Astrocyte (in vitro differentiated cells and primary cell): ENCODE measurements around the gene DOK5. TPM values are rescaled to one million over a fixed set of nuclear protein-coding genes. Genes with fewer than 3 reads are reported as not detected.

Source experiments
- DNase-seq: peaks from one replicate; pipeline ENCODE4 v3.0.0-alpha.2; 2010; ENCODE audit warnings: low read depth
- FAIRE-seq: peaks from 2 replicates; lab custom pipeline; 2011; peaks lifted over from hg19 to GRCh38; lab: Jason Lieb, UNC
- H2AFZ ChIP-seq: 2 replicates; pipeline ENCODE4 v1.6.0; 2012; ENCODE audit warnings: low read depth, low read length, inconsistent platforms
- H3K27ac ChIP-seq: 2 replicates; pipeline ENCODE4 v1.5.1; 2011; ENCODE audit warnings: low read depth, low read length, inconsistent platforms
- H3K27me3 ChIP-seq: 2 replicates; pipeline ENCODE4 v1.6.0; 2011; ENCODE audit warnings: low read length, inconsistent platforms; ENCODE audit not compliant: insufficient read depth
- H3K36me3 ChIP-seq: 2 replicates; pipeline ENCODE4 v1.5.1; 2011; ENCODE audit warnings: low read length, inconsistent platforms; ENCODE audit not compliant: insufficient read depth
- H3K4me1 ChIP-seq: 2 replicates; pipeline ENCODE4 v1.5.1; 2011; ENCODE audit warnings: low read length, inconsistent platforms; ENCODE audit not compliant: insufficient read depth
- H3K4me2 ChIP-seq: 2 replicates; pipeline ENCODE4 v1.6.0; 2012; ENCODE audit warnings: low read length, inconsistent platforms
- H3K4me3 ChIP-seq: 2 replicates; pipeline ENCODE4 v1.5.1; 2011; ENCODE audit warnings: low read depth, mild to moderate bottlenecking, low read length, inconsistent platforms; ENCODE audit not compliant: insufficient read depth
- H3K79me2 ChIP-seq: 2 replicates; pipeline ENCODE4 v1.6.0; 2012; ENCODE audit warnings: mild to moderate bottlenecking, low read length, inconsistent platforms; ENCODE audit not compliant: insufficient read depth
- H3K9ac ChIP-seq: 2 replicates; pipeline ENCODE4 v1.6.0; 2012; ENCODE audit warnings: mild to moderate bottlenecking, low read length, inconsistent platforms
- H3K9me3 ChIP-seq: 2 replicates; pipeline ENCODE4 v1.5.1; 2012; ENCODE audit warnings: low read depth, mild to moderate bottlenecking, low read length, inconsistent platforms; ENCODE audit not compliant: insufficient read depth
- H4K20me1 ChIP-seq: 2 replicates; pipeline ENCODE4 v1.6.0; 2012; ENCODE audit warnings: low read length, inconsistent platforms; ENCODE audit not compliant: insufficient read depth
- H3K27ac Mint-ChIP-seq: one replicate; pipeline ENCODE4 v1.8.0; 2021; ENCODE audit warnings: mild to moderate bottlenecking, mixed read lengths; ENCODE audit not compliant: unreplicated experiment
- H3K27me3 Mint-ChIP-seq: one replicate; pipeline ENCODE4 v1.8.0; 2021; ENCODE audit warnings: low read depth, mixed read lengths; ENCODE audit not compliant: unreplicated experiment
- H3K36me3 Mint-ChIP-seq: one replicate; pipeline ENCODE4 v1.8.0; 2021; ENCODE audit warnings: low read depth, mixed read lengths; ENCODE audit not compliant: unreplicated experiment
- H3K4me1 Mint-ChIP-seq: one replicate; pipeline ENCODE4 v1.8.0; 2021; ENCODE audit warnings: low read depth, mixed read lengths; ENCODE audit not compliant: unreplicated experiment
- H3K4me3 Mint-ChIP-seq: one replicate; pipeline ENCODE4 v1.8.0; 2021; ENCODE audit warnings: mild to moderate bottlenecking, moderate library complexity, mixed read lengths; ENCODE audit not compliant: unreplicated experiment
- H3K9me3 Mint-ChIP-seq: one replicate; pipeline ENCODE4 v1.8.0; 2021; ENCODE audit warnings: mild to moderate bottlenecking, mixed read lengths; ENCODE audit not compliant: unreplicated experiment
- CTCF ChIP-seq: IDR thresholded peaks from 2 replicates; pipeline ENCODE4 v1.5.1; 2011; ENCODE audit warnings: low read depth, mild to moderate bottlenecking, inconsistent platforms, low read length, moderate library complexity; ENCODE audit not compliant: insufficient read depth
- EZH2 ChIP-seq: IDR thresholded peaks from 2 replicates; pipeline ENCODE4 v1.6.1; 2012; ENCODE audit warnings: mild to moderate bottlenecking, low read length, inconsistent platforms; ENCODE audit not compliant: insufficient read depth
- total RNA-seq: library from RNA; stranded (reverse); gene quantifications from 2 replicates; pipeline ENCODE4 v1.2.1, GENCODE V29; 2021

Gene DOK5
- total RNA-seq, 1 donor from 2014 or later: 1.2 TPM

- Histone ChIP-seq H3K4me1 (no peaks in the 10 kb centered on the region), H4K20me1 (no peaks in the 10 kb centered on the region), H3K4me2 (no peak overlapping the region), H3K79me2 (no peaks in the 10 kb centered on the region), H3K36me3 (no peaks in the 10 kb centered on the region), H3K9me3 (no peaks in the 10 kb centered on the region), H2AFZ (no peak overlapping the region), H3K9ac (no peak overlapping the region), H3K4me3 (no peak overlapping the region), H3K27ac (no peak overlapping the region), H3K27me3 (no peaks in the 10 kb centered on the region)
- TF ChIP-seq EZH2 (no peak), CTCF (no peak)
- Mint-ChIP-seq H3K4me3 (no peak overlapping the region), H3K9me3 (no peaks in the 10 kb centered on the region), H3K36me3 (no peaks in the 10 kb centered on the region), H3K27me3 (peaks cover 4% of the 10 kb centered on the region), H3K4me1 (no peaks in the 10 kb centered on the region), H3K27ac (no peak overlapping the region)
- DNase-seq: no peak
- no peak for FAIRE-seq
Measured at GRCh38 chr20:54469293-54469692, 6.1 kb upstream of the DOK5 start.

DNA sequence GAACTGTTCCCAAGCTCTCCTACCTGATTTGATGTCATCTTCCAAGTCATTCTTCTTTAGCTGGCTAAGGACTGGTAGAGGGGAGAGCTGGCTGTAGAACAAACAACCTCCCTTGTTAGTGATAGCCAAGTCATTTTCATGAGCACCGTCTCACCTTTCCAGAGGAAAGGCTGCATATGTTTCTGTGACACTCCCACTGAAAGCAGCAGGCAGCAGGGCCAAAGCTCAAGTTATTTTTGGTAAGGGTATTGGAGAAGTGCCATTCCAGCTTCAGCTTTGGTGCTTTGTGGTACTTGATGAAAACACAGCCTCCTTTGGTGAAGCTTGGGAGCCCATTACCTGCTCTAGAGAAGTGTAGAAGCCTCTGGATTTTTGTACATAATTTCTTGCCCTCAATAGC lies 5.4 kb upstream of the DOK5 start:
- no peak overlapping the region for H3K27ac ChIP-seq

DNA sequence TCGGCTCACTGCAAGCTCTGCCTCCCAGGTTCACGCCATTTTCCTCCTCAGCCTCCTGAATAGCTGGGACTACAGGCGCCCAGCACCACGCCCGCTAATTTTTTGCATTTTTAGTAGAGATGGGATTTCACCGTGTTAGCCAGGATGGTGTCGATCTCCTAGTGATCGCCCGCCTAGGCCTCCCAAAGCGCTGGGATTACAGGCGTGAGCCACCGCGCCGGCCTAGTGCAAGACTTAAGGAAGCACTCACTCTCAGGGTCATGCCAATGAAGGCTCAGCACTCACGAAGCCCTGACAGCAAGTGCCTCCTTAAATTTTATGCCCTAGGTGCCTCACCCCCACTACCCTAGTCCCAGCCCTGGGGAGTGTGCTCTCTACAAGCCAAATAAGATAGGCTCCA lies 4.7 kb upstream of the DOK5 start:
- H3K36me3 Mint-ChIP-seq: no peaks in the 10 kb centered on the region
- no peak for TF ChIP-seq EZH2
- TF ChIP-seq CTCF: no peak
- Histone ChIP-seq H3K4me1 (no peaks in the 10 kb centered on the region), H3K9me3 (no peaks in the 10 kb centered on the region), H3K9ac (no peak overlapping the region), H2AFZ (no peak overlapping the region), H3K27ac (no peak overlapping the region), H3K36me3 (no peaks in the 10 kb centered on the region), H4K20me1 (no peaks in the 10 kb centered on the region), H3K4me3 (no peak overlapping the region), H3K4me2 (no peak overlapping the region), H3K79me2 (no peaks in the 10 kb centered on the region), H3K27me3 (no peaks in the 10 kb centered on the region)
- FAIRE-seq (no peak), DNase-seq (no peak)
- H3K4me3 Mint-ChIP-seq: no peak overlapping the region
- H3K27ac Mint-ChIP-seq: no peak overlapping the region
- H3K4me1 Mint-ChIP-seq: no peaks in the 10 kb centered on the region
- H3K27me3 Mint-ChIP-seq: peaks cover 5% of the 10 kb centered on the region
- no peaks in the 10 kb centered on the region for H3K9me3 Mint-ChIP-seq

More for the DNA sequence above, 5.4 kb upstream of the DOK5 start:
- Histone ChIP-seq H3K36me3 (no peaks in the 10 kb centered on the region), H2AFZ (no peak overlapping the region), H3K9ac (no peak overlapping the region), H3K4me1 (no peaks in the 10 kb centered on the region), H3K4me2 (no peak overlapping the region), H3K4me3 (no peak overlapping the region), H4K20me1 (no peaks in the 10 kb centered on the region), H3K27me3 (no peaks in the 10 kb centered on the region), H3K9me3 (no peaks in the 10 kb centered on the region), H3K79me2 (no peaks in the 10 kb centered on the region)
- H3K4me3 Mint-ChIP-seq: no peak overlapping the region
- H3K9me3 Mint-ChIP-seq: no peaks in the 10 kb centered on the region
- no peaks in the 10 kb centered on the region for H3K36me3 Mint-ChIP-seq
- no peak for TF ChIP-seq EZH2
- FAIRE-seq (no peak), DNase-seq (no peak)
- H3K27me3 Mint-ChIP-seq: peaks cover 4% of the 10 kb centered on the region
- no peaks in the 10 kb centered on the region for H3K4me1 Mint-ChIP-seq
- H3K27ac Mint-ChIP-seq: no peak overlapping the region
